Ammon's horn (tissue), 1 donor: Measurements from ENCODE around the gene EDA.
"Not testable (repeated sequence)": the region's sequence is repeated elsewhere in the genome, so short reads cannot be mapped to it uniquely, and the experiment has no call there.

ENCODE experiments used
- DNase-seq: peaks from one replicate; pipeline ENCODE4 v3.0.0-alpha.2; 2016; ENCODE audit warnings: low spot score

EDA gene

GRCh38 chrX:69746051-69746450 is 130.1 kb downstream of the EDA start:
- DNase-seq, result no peak

GRCh38 chrX:69748055-69748454 is 132.1 kb downstream of the EDA start:
- no peak for DNase-seq

- peak; percentile 32 for DNase-seq
Measured at GRCh38 chrX:69759921-69760625, 144.2 kb downstream of the EDA start.

GRCh38 chrX:69761633-69762032 is 145.7 kb downstream of the EDA start:
- DNase-seq, result no peak

- no peak for DNase-seq
Measured at GRCh38 chrX:69762340-69762739, 146.4 kb downstream of the EDA start.

- no peak for DNase-seq
Measured at GRCh38 chrX:69793260-69793935, 177.5 kb downstream of the EDA start.

- no peak for DNase-seq
Measured at GRCh38 chrX:69795702-69796101, 179.8 kb downstream of the EDA start.

GRCh38 chrX:69807400-69807799 is 191.5 kb downstream of the EDA start:
- DNase-seq, result no peak

GRCh38 chrX:69808375-69808774 is 192.5 kb downstream of the EDA start:
- DNase-seq, result no peak

- no peak for DNase-seq
Measured at GRCh38 chrX:69813677-69814076, 197.8 kb downstream of the EDA start.

- no peak for DNase-seq
Measured at GRCh38 chrX:69815063-69815462, 199.2 kb downstream of the EDA start.

GRCh38 chrX:69815519-69815918 is 199.6 kb downstream of the EDA start:
- no peak for DNase-seq

GRCh38 chrX:69844636-69845035 is 228.7 kb downstream of the EDA start:
- DNase-seq, result no peak

- not testable (repeated sequence) for DNase-seq
Measured at GRCh38 chrX:69859999-69860398, 244.1 kb downstream of the EDA start.

GRCh38 chrX:69876221-69876620 is 260.3 kb downstream of the EDA start:
- DNase-seq, result no peak

GRCh38 chrX:69884210-69884609 is 268.3 kb downstream of the EDA start:
- no peak for DNase-seq

GRCh38 chrX:69896046-69896445 is 280.1 kb downstream of the EDA start:
- DNase-seq, result no peak

- no peak for DNase-seq
Measured at GRCh38 chrX:69900491-69900890, 284.6 kb downstream of the EDA start.

- no peak for DNase-seq
Measured at GRCh38 chrX:69906447-69906846, 290.5 kb downstream of the EDA start.

GRCh38 chrX:69914781-69915180 is 298.9 kb downstream of the EDA start:
- no peak for DNase-seq

- DNase-seq, result no peak
Measured at GRCh38 chrX:69919749-69920148, 303.8 kb downstream of the EDA start.

GRCh38 chrX:69932323-69932722 is 316.4 kb downstream of the EDA start:
- DNase-seq, result no peak

GRCh38 chrX:69948276-69948797 is 332.4 kb downstream of the EDA start:
- DNase-seq, result no peak

GRCh38 chrX:69951753-69952152 is 335.8 kb downstream of the EDA start:
- no peak for DNase-seq
